Measurements from ENCODE around the gene CA7.
"Not testable (repeated sequence)": the region's sequence is repeated elsewhere in the genome, so short reads cannot be mapped to it uniquely, and the experiment has no call there.

The CA7 gene

GRCh38 chr16:66873685-66874055 lies 29.5 kb downstream of the CA7 start:
- no peak for DNase-seq (ENCODE audit: low read depth)

- no peak for DNase-seq (ENCODE audit: low read depth)
Observed at GRCh38 chr16:66874079-66874775, 30.0 kb downstream of the CA7 start.

DNA sequence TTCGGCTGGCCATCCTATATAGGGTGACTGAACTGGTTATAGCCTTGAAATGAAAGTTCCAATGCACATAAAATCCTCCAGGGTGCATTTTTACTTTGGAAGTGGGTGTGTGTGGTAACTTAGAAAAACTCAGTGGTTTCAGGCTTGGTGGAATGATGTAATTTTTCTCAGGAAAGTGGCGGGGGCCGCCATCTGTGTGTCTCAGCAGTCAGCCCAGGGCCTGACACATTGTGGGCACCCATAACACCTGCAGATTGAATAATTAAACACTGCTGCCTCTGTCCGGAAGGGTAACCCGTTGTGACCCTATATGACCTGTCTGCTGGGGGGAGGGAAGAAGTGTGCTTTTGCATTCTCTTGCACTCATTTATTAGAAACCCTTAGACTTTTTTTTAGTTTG lies 33.9 kb downstream of the CA7 start:
- DNase-seq (ENCODE audit: low read depth), result no peak

GRCh38 chr16:66880288-66881013 lies 36.2 kb downstream of the CA7 start, which contains the start of gene PDP2:
Gene PDP2, plus strand, starts transcription at chr16:66880515. Its CDS starts 3,770 bp downstream, at chr16:66884285.
- DNase-seq (ENCODE audit: low read depth), result peak; percentile 77

- DNase-seq (ENCODE audit: low read depth), result no peak
Observed at GRCh38 chr16:66881014-66881417, 36.8 kb downstream of the CA7 start.

DNA sequence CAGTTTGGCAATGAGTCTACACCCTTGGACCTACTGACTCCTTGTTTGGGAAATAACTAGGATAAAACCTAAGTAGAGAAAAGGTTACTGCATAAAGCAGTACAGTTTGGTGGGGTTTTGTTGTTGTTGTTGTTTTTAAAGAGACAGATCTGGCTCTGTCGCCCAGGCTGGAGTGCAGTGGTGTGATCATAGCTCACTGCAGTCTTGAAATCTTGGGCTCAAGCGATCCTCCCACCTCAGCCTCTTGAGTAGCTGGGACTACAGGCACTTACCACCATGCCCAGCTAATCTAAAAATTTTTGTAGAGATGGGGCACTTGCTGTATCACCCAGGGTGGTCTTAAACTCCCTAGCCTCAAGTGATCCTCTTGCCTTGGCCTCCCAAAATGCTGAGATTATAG lies 37.3 kb downstream of the CA7 start:
- DNase-seq (ENCODE audit: low read depth), result no peak

- DNase-seq (ENCODE audit: low read depth), result no peak
Observed at GRCh38 chr16:66881964-66882508, 37.8 kb downstream of the CA7 start.

- DNase-seq (ENCODE audit: low read depth), result no peak
Observed at GRCh38 chr16:66882702-66883101, 38.5 kb downstream of the CA7 start.

DNA sequence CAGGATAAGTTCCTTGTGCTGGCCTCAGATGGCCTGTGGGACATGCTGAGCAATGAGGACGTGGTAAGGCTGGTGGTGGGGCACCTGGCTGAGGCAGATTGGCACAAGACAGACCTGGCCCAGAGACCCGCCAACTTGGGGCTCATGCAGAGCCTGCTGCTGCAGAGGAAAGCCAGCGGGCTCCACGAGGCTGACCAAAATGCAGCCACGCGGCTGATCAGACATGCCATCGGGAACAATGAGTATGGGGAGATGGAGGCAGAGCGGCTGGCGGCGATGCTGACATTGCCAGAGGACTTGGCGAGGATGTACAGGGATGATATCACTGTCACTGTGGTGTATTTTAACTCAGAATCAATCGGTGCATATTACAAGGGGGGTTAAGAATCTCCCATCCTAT lies 41.3 kb downstream of the CA7 start:
- no peak for DNase-seq (ENCODE audit: low read depth)

GRCh38 chr16:66886321-66886720 lies 42.1 kb downstream of the CA7 start:
- DNase-seq (ENCODE audit: low read depth), result no peak

GRCh38 chr16:66886914-66887313 lies 42.7 kb downstream of the CA7 start:
- DNase-seq (ENCODE audit: low read depth), result no peak

- DNase-seq (ENCODE audit: low read depth), result no peak
Observed at GRCh38 chr16:66888647-66889615, 44.7 kb downstream of the CA7 start.

DNA sequence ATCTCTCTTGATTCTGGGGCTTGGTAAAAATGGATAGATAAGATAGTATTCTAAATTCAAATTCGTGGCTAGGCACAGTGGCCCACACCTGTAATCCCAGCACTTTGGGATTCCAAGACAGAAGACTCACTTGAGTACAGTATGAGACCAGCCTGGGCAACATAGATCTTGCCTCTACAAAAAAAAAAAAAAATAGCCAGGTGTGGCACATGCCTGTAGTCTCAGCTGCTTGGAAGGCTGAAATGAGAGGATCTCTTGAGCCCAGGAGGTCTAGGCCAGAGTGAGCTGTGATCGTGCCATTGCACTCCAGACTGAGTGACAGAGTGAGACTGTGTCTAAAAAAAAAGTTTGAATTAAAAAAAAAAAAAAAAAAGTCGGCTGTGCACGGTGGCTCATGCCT lies 45.4 kb downstream of the CA7 start:
- DNase-seq (ENCODE audit: low read depth), result no peak

DNA sequence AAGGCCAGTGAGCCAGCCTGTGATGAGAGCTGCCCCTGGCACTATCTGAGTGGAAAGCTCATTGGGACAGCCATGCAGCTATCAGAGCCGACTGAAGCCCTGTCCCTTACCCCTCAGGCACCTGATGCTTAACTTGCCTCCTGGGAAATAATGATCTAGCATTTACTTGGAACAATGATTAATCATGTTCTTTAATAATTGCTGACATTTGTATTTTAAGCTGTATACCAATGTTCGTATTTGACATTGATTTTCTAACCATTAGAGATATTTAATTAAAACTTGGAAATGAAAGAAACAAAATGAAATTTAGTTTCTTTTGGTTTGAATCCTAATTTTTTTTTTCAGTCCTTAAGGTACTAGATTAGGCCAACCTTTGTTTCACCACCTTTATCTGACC lies 46.6 kb downstream of the CA7 start:
- no peak for DNase-seq (ENCODE audit: low read depth)

GRCh38 chr16:66891360-66891759 lies 47.1 kb downstream of the CA7 start:
- DNase-seq (ENCODE audit: low read depth), result no peak

DNA sequence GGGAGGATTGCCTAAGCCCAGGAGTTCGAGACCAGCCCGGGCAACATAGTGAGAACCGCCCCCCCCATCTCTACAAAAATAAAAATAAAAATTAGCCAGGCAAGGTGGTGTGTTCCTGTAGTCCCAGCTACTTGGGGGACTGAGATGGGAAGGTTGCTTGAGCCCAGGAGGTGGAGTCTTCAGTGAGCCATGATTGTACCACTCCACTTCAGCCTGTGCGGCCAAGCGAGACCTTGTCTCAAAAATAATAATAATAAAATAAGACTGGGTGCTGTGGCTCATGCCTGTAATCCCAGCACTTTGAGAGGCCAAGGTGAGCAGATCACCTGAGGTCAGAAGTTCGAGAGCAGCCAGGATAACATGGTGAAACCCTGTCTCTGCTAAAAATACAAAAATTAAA lies 47.6 kb downstream of the CA7 start:
- DNase-seq (ENCODE audit: low read depth), result no peak

DNA sequence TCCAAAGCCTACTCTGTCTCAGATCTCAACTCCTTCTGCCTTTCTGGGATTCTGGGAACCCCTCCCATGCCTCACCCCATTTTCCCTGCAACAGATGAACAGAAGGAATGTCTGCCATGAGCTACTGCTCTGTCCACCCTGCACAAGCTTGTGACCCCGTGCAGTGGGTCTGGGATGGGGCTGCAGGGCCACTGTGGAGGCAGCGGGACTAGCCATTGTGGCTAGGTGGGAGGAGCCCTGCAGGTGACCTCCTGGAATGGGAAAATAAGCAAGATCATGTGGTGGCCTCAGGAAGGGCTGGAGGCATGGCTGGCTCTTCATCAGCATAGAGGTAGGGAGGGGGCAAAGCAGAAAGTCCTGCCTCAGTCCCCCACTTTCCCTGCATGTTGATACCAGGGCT lies 49.8 kb downstream of the CA7 start:
- DNase-seq (ENCODE audit: low read depth), result no peak

GRCh38 chr16:66894948-66895688 lies 50.9 kb downstream of the CA7 start:
- peak; percentile 18 for DNase-seq (ENCODE audit: low read depth)

DNA sequence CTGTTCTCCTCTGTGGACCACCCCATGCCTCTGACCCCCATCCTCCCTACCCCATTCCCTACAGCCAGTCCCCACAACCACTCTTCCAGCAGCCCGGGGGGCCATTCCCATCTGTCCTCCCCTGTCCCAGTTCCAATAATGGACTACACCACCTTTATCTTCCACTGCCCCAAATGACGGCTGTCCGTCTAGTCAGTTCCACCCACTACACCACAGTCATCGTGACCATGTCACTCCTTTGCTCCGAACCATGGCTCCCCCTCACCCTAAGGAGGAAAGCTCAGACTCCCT lies 51.4 kb downstream of the CA7 start:
- no peak for DNase-seq (ENCODE audit: low read depth)

DNA sequence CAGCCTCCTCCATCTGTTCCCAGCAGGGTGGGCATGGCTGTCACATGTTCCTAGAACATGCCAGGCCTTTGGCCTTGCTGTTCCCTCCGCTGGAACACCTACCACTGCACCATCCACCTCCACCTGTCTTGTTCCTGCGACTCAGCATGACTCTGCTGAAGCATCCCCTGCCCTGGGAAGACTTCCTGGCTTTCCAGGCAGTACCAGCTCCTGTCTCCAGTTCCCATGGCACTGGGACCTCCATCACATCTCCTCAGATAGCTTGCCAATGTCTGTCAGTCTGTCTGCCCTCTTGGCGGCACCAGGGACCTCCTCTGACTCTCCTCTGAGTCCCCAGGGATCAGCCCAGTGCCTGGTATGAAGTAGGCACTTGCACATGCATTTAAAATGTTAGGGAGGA lies 51.8 kb downstream of the CA7 start:
- DNase-seq (ENCODE audit: low read depth), result no peak

- DNase-seq (ENCODE audit: low read depth), result not testable (repeated sequence)
Observed at GRCh38 chr16:66896682-66897081, 52.5 kb downstream of the CA7 start.

DNA sequence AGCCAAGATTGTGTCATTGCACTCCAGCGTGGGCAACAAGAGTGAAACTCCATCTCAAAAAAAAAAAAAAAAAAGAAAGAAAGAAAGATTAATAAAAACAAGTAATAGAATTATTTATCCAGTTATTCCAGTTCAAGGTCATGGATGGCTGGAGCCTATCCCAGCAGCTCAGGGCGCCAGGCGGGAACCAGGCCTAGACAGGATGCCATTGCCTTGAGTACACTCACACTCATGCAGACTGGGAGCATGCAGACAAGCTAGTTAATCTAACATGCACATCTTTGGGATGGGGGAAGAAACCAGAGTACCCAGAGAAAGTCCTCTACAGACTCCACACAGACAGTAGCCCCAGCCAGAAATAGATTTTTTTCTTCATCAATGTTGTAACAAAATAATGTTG lies 54.0 kb downstream of the CA7 start:
- DNase-seq (ENCODE audit: low read depth), result no peak
